TTC549 (cell line): ENCODE results near the gene PPP6R2.

ENCODE experiments used
- FAIRE-seq: peaks from 2 replicates; lab custom pipeline; 2012; peaks lifted over from hg19 to GRCh38; lab: Jason Lieb, UNC

The PPP6R2 gene, protein sequence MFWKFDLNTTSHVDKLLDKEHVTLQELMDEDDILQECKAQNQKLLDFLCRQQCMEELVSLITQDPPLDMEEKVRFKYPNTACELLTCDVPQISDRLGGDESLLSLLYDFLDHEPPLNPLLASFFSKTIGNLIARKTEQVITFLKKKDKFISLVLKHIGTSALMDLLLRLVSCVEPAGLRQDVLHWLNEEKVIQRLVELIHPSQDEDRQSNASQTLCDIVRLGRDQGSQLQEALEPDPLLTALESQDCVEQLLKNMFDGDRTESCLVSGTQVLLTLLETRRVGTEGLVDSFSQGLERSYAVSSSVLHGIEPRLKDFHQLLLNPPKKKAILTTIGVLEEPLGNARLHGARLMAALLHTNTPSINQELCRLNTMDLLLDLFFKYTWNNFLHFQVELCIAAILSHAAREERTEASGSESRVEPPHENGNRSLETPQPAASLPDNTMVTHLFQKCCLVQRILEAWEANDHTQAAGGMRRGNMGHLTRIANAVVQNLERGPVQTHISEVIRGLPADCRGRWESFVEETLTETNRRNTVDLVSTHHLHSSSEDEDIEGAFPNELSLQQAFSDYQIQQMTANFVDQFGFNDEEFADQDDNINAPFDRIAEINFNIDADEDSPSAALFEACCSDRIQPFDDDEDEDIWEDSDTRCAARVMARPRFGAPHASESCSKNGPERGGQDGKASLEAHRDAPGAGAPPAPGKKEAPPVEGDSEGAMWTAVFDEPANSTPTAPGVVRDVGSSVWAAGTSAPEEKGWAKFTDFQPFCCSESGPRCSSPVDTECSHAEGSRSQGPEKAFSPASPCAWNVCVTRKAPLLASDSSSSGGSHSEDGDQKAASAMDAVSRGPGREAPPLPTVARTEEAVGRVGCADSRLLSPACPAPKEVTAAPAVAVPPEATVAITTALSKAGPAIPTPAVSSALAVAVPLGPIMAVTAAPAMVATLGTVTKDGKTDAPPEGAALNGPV

DNA sequence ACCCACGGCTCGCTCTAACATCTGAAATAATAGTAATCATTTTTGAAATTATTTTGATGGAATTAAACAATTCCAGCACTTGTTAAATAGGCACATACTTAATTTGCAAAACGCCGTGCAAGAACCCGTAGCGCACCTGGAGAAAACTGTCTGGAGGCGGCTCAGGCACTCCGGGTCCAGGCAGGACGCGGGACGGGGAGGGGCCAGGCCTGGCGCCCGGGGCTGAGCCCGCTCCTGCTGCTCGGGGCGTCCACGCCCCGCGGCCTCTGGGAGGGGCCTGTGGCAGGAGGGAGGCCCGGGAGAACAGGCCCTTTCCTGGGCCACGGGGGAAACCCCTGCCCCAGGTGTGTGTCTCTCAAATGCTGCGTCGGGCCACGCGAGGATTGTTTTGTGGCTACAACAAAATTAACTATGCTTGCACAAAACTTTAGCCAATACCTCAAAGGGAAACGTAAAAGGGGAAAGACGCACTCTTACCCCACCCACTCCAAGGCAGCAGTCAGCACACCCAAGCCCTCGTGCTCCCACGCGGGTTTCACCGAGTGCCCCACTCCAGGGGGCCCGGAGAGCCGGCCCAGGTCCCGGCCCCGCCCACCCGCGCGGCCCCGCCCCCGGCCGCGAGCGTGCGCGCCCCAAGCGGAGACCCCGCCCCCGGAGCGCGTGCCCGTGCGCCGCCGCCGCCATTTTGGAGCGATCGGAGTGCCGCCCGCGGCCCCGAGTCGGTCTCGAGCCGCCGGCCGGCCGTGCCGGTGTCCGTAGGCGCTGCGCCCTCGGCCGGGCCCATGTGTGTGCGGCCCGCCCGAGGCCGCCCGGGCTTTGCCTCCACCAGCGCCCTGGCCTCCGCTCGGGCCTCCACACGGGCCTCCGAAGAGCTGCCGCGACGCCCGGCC is at the start of gene PPP6R2:
Gene PPP6R2 (plus strand): TSS at position 677 of the 890 bp plus-strand sequence. CDS start 50,582 bp downstream, outside the sequence.
- no peak for FAIRE-seq

GRCh38 chr22:50293441-50294318 is 49.4 kb upstream of the PPP6R2 start:
- FAIRE-seq = no peak

- FAIRE-seq = no peak
Observed at GRCh38 chr22:50294319-50294656, 48.8 kb upstream of the PPP6R2 start.

GRCh38 chr22:50296658-50297490 is 46.3 kb upstream of the PPP6R2 start:
- FAIRE-seq = no peak

- no peak for FAIRE-seq
Observed at GRCh38 chr22:50297510-50298265, 45.4 kb upstream of the PPP6R2 start.

- no peak for FAIRE-seq
Observed at GRCh38 chr22:50298266-50298637, 44.9 kb upstream of the PPP6R2 start.

DNA sequence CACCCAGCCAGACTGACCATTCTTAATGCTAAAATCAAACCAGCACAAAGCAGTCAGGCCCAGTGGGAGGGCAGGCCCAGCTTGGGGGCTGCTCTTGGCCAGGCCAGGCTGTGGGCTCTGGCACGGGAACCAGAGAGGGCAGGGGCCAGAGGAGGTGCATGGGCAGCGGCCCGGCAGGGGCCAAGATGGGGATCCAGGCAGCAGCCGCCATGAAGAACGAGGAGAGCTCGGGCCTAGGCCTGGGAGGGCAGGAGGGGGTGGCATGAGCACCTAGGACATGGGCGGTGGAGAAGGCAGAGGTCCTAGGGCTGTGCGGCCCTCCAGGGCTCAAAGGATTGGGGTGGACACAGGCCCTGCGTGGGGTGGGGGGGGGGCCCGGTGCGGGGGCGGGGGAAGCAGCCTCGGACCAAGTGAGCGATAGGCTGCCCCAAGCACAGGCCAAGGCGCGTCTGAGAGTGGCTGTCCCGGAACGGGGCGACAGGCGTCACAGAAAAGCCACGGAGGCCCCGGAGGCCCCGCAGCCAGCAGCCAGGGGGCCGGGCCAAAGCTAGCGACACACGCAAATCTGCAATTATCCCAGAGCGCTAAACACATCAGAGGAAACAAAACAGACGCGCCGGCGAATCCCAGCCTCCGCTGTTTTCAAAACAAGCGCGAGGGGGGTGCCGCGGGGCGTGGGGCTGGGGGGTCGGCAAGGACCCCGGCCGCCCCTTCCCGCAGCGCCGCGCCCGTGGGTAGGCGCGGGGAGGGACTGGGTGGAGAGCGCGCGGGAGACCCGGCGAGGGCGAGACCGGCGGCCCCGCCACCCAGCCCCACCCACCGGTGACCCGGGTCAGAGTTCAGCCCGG is 44.0 kb upstream of the PPP6R2 start:
- no peak for FAIRE-seq

- no peak for FAIRE-seq
Observed at GRCh38 chr22:50299785-50300619, 43.1 kb upstream of the PPP6R2 start.

GRCh38 chr22:50300620-50301257 is 42.4 kb upstream of the PPP6R2 start:
- FAIRE-seq = no peak

DNA sequence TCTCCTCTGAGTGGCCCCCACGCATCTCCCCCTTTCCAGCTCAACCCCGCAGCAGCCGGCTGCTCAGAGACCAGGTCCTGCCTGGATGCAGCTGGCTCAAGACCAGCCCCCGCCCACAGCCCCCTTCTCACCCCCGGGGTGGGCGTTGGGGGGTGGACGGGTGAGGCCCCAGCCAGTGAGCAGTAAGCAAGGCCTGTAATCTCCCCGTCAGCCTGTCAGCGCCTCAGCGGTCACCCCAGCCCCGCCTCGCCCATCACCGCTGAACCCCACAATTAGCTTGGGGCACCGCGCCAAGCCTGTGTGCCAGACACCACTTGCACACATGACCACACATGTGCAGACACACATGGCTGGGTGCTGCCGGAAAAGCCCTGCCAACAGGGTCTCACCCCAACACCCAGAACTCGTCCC is 41.5 kb upstream of the PPP6R2 start:
- FAIRE-seq = no peak

- no peak for FAIRE-seq
Observed at GRCh38 chr22:50302041-50302541, 41.0 kb upstream of the PPP6R2 start.

DNA sequence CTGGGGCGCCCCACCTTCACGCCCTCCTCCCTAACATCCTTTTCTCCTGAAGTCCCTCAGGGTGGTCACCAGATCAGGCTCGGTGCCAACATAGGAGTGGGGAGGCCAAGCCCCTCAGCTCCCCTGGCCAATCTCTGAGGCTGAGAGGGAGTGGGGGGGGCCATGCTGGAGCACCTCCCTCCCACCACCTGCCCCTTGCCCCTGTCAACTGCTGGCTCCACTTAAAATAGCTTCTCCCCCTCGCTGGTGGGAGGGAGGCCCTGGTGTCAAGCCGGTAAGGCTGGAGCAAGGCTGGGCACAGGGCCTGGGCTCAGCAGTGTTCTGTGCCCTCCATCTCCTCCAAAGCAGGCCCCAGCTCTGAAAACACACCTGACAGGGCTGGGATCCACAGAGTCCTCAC is 40.6 kb upstream of the PPP6R2 start:
- no peak for FAIRE-seq

- no peak for FAIRE-seq
Observed at GRCh38 chr22:50303515-50303847, 39.6 kb upstream of the PPP6R2 start.

DNA sequence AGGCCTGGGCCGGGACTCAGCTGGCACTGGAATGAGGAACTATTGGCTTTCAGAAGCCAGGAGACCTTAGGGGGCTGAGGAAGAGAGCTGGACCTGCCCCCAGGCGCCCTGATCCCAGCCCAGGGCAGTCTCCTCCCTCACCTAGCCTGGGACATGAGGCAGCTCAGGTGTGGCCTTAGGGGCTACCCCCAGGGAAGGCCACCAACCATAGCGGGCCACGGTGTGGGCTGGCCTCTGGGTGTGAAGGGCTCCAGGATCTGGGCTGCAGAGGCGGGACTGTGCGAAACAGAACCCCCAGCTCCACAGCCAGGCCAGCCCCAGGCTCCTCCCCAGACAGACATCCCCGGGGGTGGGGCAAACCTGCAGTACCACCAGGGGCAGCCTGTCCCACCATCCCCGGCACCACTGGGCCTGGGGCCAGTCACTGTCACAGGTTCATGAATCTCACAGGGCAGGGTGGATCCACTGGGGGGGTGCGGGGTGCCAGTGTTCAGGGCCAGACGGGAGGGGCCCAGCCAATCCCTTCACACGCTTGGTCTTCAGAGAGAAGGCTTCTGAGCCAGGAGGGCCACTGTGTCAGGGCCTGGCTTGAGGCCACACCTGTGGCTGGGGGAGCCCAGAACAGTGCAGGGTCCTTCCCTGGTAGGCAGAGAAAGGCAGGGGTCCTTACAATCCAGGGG is 39.1 kb upstream of the PPP6R2 start:
- no peak for FAIRE-seq

DNA sequence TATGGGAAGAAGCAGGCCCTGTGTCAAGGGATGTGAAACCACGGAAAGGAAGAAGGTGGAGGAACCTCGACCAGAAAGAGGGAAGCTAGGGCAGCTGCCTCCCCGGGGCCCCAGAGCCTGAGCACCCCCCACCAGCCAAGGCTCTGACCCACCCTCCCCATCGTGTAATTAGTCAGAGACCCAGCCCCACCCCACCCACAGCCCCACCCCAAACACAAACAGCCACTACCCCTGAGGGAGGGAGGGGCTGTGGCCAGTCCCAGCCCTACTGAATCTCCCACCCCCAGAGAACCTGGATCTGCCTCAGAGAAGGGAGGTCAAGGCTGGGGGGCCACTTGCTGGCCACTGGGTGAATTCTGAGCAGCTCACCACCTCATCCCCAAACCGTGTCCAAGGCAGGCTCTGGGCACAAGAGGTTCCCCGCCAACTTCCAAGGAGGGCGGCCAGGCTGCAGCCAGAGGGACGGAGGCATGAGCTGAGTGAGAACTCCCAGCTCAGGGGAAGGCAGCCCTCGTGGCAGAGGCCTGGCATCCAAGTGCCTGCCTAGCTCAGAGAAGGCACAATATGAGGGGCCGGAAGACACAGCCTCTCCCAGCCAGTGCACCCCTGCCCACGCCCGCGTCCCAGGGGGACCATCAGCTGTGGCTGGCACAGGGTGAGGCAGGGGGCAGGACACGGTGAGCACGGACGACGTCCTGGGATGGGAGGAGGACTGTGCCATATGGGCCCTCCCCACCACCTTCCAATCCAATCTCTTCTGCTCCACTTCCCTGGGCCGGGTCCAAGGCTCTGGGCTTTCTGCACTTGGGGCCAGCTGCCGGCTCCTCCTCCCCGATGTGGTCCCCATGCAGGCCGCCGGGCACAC is 38.4 kb upstream of the PPP6R2 start:
- no peak for FAIRE-seq
